ENCODE measurements around the gene SRP72.

The SRP72 gene

DNA sequence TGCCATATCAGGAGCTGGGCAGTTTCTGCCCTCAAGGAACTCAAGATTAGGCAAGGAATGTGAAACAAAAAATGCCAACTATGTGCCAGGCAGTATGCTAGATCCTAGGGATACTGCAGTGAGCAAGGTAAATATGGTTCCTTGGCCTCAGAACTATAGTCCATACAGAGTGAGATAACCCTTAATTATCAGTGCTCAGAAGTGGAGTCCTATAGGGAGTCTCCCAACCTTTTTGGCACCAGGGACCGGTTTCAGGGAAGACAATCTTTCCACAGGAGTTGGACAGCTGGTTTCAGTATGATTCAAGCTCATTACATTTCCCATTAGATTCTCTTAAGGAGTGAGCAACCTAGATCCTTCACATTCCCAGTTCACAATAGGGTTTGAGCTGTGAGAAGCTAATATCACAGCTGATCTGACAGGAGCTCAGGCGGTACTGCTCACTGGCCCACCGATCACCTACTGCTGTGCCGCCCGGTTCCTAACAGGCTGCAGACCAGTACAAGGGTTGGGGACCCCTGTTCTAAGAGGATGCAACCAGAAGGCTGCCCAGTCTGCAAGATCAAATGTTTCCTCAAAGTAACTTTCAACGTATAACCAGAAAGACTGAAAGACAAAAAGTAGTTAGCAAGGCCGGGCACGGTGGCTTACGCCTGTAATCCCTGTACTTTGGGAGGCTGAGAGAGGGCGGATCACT, 1.7 kb upstream of the SRP72 start:
- peak overlapping the region; percentile 98 for H3K27ac ChIP-seq

DNA sequence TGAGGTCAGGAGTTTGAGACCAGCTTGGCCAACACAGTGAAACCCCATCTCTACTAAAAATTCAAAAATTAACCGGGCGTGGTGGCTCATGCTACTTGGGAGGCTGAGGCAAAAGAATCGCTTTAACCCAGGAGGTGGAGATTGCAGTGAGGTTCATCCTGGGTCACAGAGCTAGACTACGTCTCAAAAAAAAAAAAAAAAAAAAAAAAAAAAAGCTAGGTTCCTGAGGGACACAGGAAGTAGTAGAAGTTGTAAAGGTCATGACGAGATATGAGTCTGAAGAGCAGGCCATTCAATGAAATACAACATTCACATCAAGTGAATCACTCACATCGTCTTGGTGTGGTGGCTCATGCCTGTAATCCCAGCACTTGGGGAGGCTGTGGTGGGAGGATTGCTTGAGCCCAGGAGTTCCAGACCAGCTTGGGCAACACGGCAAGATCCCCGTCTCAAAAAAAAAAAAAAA, 1.1 kb upstream of the SRP72 start:
- H3K27ac ChIP-seq = peak overlapping the region; percentile 98

More for the DNA sequence above, 1.7 kb upstream of the SRP72 start:
- no peak for TF ChIP-seq ZFX (IDR thresholded peaks at IDR 0.05)
- TF ChIP-seq, protein P1, sequence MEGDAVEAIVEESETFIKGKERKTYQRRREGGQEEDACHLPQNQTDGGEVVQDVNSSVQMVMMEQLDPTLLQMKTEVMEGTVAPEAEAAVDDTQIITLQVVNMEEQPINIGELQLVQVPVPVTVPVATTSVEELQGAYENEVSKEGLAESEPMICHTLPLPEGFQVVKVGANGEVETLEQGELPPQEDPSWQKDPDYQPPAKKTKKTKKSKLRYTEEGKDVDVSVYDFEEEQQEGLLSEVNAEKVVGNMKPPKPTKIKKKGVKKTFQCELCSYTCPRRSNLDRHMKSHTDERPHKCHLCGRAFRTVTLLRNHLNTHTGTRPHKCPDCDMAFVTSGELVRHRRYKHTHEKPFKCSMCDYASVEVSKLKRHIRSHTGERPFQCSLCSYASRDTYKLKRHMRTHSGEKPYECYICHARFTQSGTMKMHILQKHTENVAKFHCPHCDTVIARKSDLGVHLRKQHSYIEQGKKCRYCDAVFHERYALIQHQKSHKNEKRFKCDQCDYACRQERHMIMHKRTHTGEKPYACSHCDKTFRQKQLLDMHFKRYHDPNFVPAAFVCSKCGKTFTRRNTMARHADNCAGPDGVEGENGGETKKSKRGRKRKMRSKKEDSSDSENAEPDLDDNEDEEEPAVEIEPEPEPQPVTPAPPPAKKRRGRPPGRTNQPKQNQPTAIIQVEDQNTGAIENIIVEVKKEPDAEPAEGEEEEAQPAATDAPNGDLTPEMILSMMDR (conservative IDR thresholded peaks at IDR 0.05) = no peak

DNA sequence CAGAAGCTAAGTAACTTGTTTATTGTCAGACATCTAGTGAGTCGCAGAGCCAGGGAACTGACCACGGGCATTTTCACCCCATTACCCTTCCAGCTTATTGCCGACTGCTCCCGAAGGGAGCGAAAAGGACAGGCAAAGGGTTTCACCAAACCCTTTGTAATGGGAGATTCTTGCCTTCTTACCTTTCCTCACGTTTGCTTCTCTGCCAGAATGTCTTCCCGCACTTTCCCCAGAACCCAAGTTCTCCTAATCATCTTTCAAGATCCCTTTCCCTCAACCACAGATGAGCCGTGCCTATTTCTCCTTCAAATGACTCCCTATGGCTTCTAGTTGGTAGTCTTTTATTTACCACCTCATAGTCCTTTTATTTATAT, 520 bp upstream of the SRP72 start:
- peak overlapping the region; percentile 98 for H3K27ac ChIP-seq
- no peak for TF ChIP-seq ZFX (IDR thresholded peaks at IDR 0.05)
- TF ChIP-seq, protein P1 (conservative IDR thresholded peaks at IDR 0.05) = no peak

DNA sequence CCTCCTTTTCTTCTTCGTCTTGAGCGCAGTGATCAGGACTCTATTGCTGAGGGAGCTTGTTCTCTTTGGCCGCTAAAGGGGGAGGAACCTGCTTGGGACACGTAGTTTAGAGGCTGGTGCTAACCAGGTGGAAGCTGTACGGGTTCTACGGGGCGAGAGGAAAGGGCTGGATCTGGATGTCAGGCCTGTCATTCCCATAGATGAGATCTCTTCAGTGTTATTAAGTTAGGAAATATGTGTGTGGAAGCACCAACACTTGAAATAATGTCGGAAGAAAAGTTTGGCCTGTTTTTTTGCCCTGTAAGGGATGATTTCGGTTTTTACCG, 643 bp downstream of the SRP72 start:
- TF ChIP-seq ZFX (IDR thresholded peaks at IDR 0.05) = no peak; the same call in 1 of the 2 replicates
- TF ChIP-seq, protein P1 (conservative IDR thresholded peaks at IDR 0.05) = no peak
- H3K27ac ChIP-seq = peak overlapping the region; percentile 98

DNA sequence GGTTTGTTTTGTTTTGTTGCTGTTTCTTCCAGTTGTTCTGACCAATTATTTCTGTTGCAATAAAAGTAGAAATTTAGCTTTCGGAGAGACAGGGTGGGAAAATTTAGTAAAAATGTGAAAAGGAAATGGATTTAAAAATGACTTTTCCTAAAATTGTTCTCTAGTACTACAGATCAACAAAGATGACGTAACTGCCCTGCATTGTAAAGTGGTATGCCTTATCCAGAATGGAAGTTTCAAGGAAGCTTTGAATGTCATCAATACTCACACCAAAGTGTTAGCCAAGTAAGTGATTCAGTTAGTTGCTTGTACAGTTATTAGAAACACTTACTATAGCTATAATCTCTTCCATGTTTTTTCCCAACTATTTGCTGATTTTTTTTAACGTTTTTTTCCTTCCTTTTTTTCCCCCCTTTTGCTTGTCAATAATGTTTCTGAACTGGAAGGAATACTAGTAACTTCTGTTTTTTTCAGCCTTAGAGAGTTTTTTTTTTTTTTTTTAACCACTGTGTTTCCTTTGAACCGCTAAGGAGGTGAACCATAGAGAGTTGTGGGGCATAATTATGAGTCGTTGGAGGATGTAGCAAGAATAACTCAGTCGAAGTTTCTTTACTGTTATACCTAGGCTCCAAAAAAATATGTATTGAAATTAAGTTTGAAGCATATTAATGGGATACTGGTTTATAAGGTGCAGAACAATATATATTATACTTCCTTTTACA, 2.2 kb downstream of the SRP72 start:
- no peak for TF ChIP-seq ZFX (IDR thresholded peaks at IDR 0.05)
- TF ChIP-seq, protein P1 (conservative IDR thresholded peaks at IDR 0.05) = no peak
- no peak overlapping the region for H3K27ac ChIP-seq

DNA sequence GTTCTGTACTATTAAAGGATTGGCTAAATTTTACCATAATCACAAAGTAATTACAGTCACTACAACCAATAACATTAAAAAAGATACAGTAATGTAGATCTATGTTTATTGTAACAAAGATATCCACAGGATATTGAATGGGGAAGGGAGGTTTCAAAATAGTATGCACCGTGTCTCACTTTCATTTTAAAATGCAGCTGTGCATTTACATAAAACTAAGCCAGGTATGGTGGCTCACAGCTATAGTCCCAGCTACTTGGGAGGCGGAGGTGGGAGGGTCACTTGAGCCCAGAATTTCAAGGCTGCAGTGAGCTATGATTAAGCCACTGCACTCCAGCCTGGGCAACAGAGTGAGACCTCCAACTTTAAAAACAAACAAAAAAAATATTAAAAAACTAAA, 8.5 kb downstream of the SRP72 start:
- no peak overlapping the region for H3K27ac ChIP-seq
- TF ChIP-seq, protein P1 (conservative IDR thresholded peaks at IDR 0.05) = no peak
- TF ChIP-seq ZFX (IDR thresholded peaks at IDR 0.05) = no peak

DNA sequence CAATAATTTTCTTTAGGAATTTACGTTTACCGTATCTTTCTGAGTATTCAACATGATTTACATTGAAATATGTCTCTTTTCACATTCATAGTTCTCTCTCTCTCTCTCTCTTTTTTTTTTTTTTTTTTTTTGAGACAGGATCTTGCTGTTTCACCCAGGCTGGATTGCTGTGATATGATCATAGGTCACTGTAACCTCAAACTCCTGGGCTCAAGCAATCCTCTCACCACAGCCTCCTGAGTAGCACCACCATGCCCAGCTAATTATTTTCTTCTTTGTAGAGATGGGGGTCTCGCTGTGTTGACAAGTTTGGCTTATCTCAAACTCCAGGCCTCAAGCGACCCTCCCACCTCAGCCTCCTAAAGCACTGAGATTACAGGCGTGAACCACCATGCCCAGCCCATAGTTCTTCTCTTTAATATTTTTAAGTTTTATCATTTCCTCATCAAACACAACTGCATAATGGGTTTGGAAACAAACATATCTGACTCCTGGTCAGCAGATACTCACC, 9.8 kb downstream of the SRP72 start:
- TF ChIP-seq, protein P1 (conservative IDR thresholded peaks at IDR 0.05) = no peak
- no peak for TF ChIP-seq ZFX (IDR thresholded peaks at IDR 0.05)
- no peak overlapping the region for H3K27ac ChIP-seq
